ENCODE data around the gene HEPACAM2. TPM values are rescaled to one million over a fixed set of nuclear protein-coding genes. Genes with fewer than 3 reads are reported as not detected.

Gene HEPACAM2
- total and polyA plus RNA-seq, 2 donors (not counting 1 experiment from before 2014, with no cell fraction given) = under 0.01 TPM; not detected in 1

DNA sequence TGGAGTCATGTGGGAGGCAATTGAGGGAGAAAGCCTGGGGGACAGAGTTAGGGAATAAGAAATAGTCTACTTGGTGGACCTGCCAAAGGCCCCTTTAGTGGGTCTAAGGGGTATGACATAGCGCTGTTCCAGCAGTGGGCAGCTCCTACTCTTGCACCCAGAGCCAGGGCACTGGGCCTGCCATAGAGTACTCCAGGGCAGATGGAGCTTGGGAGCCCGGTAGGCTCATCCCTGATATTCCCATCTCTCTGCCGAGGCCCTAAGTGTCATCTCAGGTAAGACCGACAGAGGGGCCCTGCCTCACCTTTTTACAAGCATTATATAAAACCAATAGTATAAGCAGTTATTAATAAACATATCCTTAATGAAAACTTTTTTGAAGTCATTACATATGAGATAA is 87.7 kb downstream of the HEPACAM2 start:
- H3K9me3 ChIP-seq (ENCODE audit: control insufficient read depth, insufficient read depth, low read depth, low read length) = no peaks in the 10 kb centered on the region
- H3K27ac ChIP-seq (ENCODE audit: insufficient read depth, low read length) = no peak overlapping the region
- no peaks in the 10 kb centered on the region for H4K20me1 ChIP-seq (ENCODE audit: control insufficient read depth, extremely low read depth, insufficient read depth, low read length)
- H3K4me1 ChIP-seq (ENCODE audit: control insufficient read depth, extremely low read depth, insufficient read depth, low read length) = no peaks in the 10 kb centered on the region
- no peaks in the 10 kb centered on the region for H3K79me2 ChIP-seq (ENCODE audit: control insufficient read depth, insufficient read depth, low read length)
- no peak for TF ChIP-seq CTCF (conservative IDR thresholded peaks at IDR 0.05 in 1 of 2, IDR thresholded peaks at IDR 0.05 in 1 of 2; ENCODE audit: low read depth in 1 of 2, low read length in 2 of 2)
- TF ChIP-seq EZH2 (IDR thresholded peaks at IDR 0.05; ENCODE audit: low read length, missing control alignments) = no peak
- peaks cover 8% of the 10 kb centered on the region for H3K36me3 ChIP-seq (ENCODE audit: control insufficient read depth, insufficient read depth, low read length)
- H3K9ac ChIP-seq (ENCODE audit: insufficient read depth, low read length) = no peak overlapping the region
- H3K4me2 ChIP-seq (ENCODE audit: extremely low read depth, insufficient read depth, low read length) = no peak overlapping the region
- DNase-seq (ENCODE audit: low read depth in 2 of 2) = no peak
- no peak overlapping the region for H3K4me3 ChIP-seq (replicated peaks in 1 of 4; ENCODE audit: control extremely low read depth in 1 of 4, insufficient read depth in 1 of 4, low read depth in 3 of 4, low read length in 4 of 4)
- no peak overlapping the region for H2AFZ ChIP-seq (ENCODE audit: low read length)
- no peaks in the 10 kb centered on the region for H3K27me3 ChIP-seq (ENCODE audit: control insufficient read depth, insufficient read depth, low read length)

Other genes starting within 250 kb of the HEPACAM2 start
- 14.6 and 19.2 TPM in 2 replicates for gene SAMD9, start 108.5 kb downstream of the HEPACAM2 start, total RNA-seq
- gene SAMD9, start 108.5 kb downstream of the HEPACAM2 start, polyA plus RNA-seq = 10.1 and 10.8 TPM in 2 replicates
- 15.7 and 23.9 TPM in 2 replicates for gene SAMD9L, start 78.1 kb downstream of the HEPACAM2 start, total RNA-seq
- 8.6 and 11.8 TPM in 2 replicates for gene SAMD9L, start 78.1 kb downstream of the HEPACAM2 start, polyA plus RNA-seq
- gene VPS50, start 5.9 kb upstream of the HEPACAM2 start, total RNA-seq = 43.7 and 46.4 TPM in 2 replicates
- 14.4 and 16.1 TPM in 2 replicates for gene VPS50, start 5.9 kb upstream of the HEPACAM2 start, polyA plus RNA-seq